Epithelial cell of esophagus (primary cell): ENCODE measurements around the gene TGM6.

Experiments
- DNase-seq: peaks from one replicate; pipeline ENCODE4 v3.0.0; 2010; ENCODE audit warnings: low read depth
- H3K4me3 ChIP-seq: 2 replicates; pipeline ENCODE4 v1.5.1; 2011; ENCODE audit warnings: mild to moderate bottlenecking, low read length, control low read depth
- CTCF ChIP-seq: IDR thresholded peaks from 2 replicates; pipeline ENCODE4 v1.5.1; 2011; ENCODE audit warnings: low read depth, mild to moderate bottlenecking, low read length, control low read depth, inconsistent platforms; ENCODE audit not compliant: insufficient read depth; ENCODE audit errors: missing control alignments

TGM6 gene

GRCh38 chr20:2394411-2395055, 13.8 kb downstream of the TGM6 start:
- TF ChIP-seq CTCF, result no peak
- DNase-seq, result peak; percentile 34
- no peak overlapping the region for H3K4me3 ChIP-seq

- H3K4me3 ChIP-seq, result no peak overlapping the region
- DNase-seq, result no peak
- no peak for TF ChIP-seq CTCF
Observed at GRCh38 chr20:2395136-2395535, 14.4 kb downstream of the TGM6 start.

- no peak for DNase-seq
- TF ChIP-seq CTCF, result no peak
- no peak overlapping the region for H3K4me3 ChIP-seq
Observed at GRCh38 chr20:2396241-2396814, 15.6 kb downstream of the TGM6 start.

- H3K4me3 ChIP-seq, result no peak overlapping the region
- no peak for DNase-seq
- TF ChIP-seq CTCF, result no peak
Observed at GRCh38 chr20:2397091-2397490, 16.4 kb downstream of the TGM6 start.

- DNase-seq, result no peak
- no peak overlapping the region for H3K4me3 ChIP-seq
- no peak for TF ChIP-seq CTCF
Observed at GRCh38 chr20:2397595-2398145, 17.0 kb downstream of the TGM6 start.

- no peak for TF ChIP-seq CTCF
- no peak for DNase-seq
- H3K4me3 ChIP-seq, result no peak overlapping the region
Observed at GRCh38 chr20:2398449-2398848, 17.7 kb downstream of the TGM6 start.

- no peak overlapping the region for H3K4me3 ChIP-seq
- no peak for DNase-seq
- TF ChIP-seq CTCF, result no peak
Observed at GRCh38 chr20:2399390-2399789, 18.7 kb downstream of the TGM6 start.
